ENCODE data around the gene PANX2.

- TF ChIP-seq, protein P1, sequence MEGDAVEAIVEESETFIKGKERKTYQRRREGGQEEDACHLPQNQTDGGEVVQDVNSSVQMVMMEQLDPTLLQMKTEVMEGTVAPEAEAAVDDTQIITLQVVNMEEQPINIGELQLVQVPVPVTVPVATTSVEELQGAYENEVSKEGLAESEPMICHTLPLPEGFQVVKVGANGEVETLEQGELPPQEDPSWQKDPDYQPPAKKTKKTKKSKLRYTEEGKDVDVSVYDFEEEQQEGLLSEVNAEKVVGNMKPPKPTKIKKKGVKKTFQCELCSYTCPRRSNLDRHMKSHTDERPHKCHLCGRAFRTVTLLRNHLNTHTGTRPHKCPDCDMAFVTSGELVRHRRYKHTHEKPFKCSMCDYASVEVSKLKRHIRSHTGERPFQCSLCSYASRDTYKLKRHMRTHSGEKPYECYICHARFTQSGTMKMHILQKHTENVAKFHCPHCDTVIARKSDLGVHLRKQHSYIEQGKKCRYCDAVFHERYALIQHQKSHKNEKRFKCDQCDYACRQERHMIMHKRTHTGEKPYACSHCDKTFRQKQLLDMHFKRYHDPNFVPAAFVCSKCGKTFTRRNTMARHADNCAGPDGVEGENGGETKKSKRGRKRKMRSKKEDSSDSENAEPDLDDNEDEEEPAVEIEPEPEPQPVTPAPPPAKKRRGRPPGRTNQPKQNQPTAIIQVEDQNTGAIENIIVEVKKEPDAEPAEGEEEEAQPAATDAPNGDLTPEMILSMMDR (IDR thresholded peaks at IDR 0.05; ENCODE audit: low read length): no peak
- no peak for TF ChIP-seq EZH2phosphoT487 (IDR thresholded peaks at IDR 0.05; ENCODE audit: low read length)
Measured at GRCh38 chr22:50157709-50158375, 12.7 kb upstream of the PANX2 start.

All from MM.1S (cell line).